IPS-18c (cell line): ENCODE measurements around the gene PDE9A.

ENCODE experiments used
- H3K4me3 ChIP-seq: 2 replicates; pipeline ENCODE4 v1.7.0; 2013; ENCODE audit warnings: low read depth, mild to moderate bottlenecking, low read length, moderate library complexity; ENCODE audit not compliant: insufficient read depth
- H3K9me3 ChIP-seq: one replicate; pipeline ENCODE4 v1.6.1; 2013; ENCODE audit warnings: mild to moderate bottlenecking, low read length, moderate library complexity; ENCODE audit not compliant: control insufficient read depth, insufficient read depth

The PDE9A gene

GRCh38 chr21:42650441-42651421 is 2.7 kb upstream of the PDE9A start:
- peaks cover 2% of the 10 kb centered on the region for H3K9me3 ChIP-seq
- no peak overlapping the region for H3K4me3 ChIP-seq

DNA sequence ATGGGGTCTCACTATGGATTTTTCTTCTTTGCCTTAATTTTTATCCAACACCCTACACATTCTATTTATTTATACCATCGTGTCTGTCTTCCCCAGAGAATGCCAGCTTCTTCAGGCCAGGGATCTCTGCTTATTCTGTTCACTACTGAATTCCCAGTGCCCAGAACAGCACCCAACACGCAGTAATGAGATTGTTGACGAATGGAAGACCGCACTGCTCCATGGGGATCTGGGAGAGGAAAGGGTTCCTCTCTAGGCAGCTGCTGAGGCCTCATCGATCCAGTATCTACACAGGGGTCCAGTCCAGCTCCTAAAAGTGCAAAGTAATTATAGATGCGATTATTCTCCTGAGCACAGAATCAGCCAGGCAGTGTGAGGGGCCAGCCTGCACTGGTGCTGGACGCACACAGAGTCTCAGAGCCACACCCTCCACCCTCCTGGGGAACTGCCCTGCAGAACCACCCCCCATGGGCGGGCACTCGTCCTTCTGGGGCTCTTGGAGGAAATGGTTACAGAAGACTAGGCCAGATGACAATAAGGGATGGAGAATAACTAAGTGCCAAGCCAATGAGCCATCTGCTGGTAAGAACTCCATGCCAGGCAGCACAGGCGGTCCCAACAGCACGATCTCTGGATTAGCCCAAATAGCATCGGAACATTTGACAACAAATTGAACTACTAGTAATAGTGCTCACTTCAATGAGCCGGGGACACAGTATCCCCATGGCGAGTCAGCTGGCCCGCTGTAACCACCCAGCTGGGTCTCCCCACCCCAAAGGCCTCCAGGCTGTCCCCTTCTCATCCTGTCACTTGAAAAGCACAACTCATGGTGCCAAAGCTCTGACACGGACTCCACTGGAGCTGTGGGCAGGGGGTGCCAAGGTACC is 1.7 kb upstream of the PDE9A start:
- Histone ChIP-seq H3K4me3 (no peak overlapping the region), H3K9me3 (peaks cover 2% of the 10 kb centered on the region)

DNA sequence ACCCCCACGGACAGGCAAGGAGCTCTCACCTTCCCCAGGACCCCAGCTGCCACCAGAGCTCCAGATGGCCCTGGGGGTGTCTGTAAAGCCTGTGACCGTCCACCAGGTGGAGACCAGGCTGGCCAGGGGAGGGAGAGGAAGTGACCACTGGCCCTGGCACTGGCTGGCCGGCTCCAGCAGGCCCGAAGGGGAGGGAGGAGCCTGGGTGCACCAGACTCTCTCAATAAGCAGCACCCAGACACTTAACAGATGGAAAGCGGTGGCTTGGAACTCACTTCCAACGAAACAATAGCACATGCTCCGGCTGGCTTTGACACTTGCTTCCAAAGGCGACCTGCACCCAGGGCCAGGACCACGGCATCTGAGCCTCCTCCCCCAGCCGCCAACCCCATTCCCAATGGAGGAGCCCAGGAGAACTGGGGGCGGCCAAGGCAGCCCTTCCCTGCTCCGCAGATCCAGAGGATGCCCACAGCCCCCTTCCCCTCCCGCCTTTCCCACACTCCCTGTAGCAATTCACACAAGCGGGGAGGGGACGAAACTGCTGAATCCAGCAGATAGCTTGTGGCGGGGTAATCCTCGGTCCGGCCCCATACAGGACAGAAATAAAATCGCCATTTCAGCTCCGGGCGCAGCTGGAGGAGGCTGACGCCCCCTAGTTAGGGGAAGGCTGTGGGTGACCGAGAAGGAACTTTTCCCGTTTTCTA is 742 bp upstream of the PDE9A start:
- Histone ChIP-seq H3K4me3 (peak overlapping the region; percentile 40), H3K9me3 (peaks cover 2% of the 10 kb centered on the region)

DNA sequence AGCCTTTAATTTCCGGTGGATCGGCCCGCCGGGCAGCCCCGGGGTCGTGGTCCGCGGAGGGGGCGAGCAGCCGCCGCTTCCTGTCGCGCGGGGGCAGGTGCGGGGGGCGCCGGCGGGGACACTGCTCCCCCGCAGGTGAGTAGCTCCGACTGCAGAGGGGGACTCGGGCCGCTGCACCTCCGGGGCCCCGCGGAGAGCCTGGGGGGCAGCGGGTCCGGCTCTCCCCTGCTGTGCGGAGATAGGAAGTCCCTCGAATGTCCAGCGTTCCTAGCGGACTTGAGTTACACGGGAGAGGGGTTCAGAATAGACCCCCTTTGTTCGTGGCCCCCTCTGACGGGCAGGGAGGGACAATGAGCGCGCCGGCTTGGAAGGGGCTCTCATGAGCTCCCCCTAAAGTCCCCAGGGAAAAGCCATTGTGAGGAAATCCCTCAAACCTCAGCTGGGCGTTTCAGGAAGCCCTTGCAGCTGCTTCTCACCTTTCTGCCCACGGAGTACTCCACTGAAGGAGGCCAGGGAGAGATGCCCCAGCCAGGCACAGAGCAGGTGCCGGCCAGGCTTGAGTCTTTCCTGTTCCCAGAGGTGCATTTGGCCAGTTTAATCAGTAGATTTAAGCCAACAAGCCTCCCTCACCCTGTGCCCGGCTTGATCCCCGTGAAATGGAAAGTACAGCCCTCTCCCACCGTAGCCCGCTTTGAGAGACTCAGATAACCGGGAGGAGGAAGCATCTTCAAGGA is 925 bp downstream of the PDE9A start:
- peak overlapping the region; percentile 76 for H3K4me3 ChIP-seq
- peaks cover 2% of the 10 kb centered on the region for H3K9me3 ChIP-seq

DNA sequence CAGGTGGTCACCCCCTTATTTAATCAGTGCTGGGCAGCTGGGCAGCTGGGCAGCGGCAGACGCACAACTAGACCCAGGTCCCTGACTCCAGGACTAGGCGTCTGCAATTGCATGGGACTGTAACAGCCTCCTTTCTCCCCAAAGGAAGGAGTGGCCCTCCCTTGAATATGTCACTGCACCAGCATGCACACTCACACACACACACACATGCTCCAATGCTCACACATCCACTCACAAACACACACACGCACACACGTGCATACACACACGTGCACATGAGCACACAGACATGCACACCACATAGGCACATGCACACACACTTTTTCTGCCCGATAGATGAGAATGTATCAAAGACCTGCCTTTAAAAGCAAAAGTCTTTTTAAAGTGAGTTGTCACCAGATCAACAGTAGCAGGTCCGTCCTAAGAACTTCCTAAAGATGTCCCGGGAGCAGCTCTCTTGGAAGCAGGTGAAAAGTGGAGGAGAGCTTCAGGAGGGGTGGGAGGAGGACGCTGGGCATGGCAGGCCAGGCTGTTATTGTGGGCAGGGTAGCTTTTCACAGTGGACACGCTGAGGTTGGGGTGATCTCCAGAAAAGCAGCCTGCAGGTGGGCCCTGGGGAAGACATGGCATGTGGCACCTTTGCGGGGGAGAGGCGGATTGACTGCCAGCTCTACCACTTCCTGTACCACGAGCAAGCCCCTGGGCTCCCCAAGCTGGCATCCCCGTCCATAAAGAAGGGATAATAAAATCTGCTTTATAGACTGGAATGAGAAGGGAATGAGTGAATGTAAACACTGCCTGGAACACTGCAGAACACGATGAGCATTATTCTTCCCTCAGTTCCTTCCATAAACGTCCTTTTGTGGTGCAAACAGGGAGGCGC is 1.7 kb downstream of the PDE9A start:
- Histone ChIP-seq H3K9me3 (peaks cover 2% of the 10 kb centered on the region), H3K4me3 (peak overlapping the region; percentile 76)

DNA sequence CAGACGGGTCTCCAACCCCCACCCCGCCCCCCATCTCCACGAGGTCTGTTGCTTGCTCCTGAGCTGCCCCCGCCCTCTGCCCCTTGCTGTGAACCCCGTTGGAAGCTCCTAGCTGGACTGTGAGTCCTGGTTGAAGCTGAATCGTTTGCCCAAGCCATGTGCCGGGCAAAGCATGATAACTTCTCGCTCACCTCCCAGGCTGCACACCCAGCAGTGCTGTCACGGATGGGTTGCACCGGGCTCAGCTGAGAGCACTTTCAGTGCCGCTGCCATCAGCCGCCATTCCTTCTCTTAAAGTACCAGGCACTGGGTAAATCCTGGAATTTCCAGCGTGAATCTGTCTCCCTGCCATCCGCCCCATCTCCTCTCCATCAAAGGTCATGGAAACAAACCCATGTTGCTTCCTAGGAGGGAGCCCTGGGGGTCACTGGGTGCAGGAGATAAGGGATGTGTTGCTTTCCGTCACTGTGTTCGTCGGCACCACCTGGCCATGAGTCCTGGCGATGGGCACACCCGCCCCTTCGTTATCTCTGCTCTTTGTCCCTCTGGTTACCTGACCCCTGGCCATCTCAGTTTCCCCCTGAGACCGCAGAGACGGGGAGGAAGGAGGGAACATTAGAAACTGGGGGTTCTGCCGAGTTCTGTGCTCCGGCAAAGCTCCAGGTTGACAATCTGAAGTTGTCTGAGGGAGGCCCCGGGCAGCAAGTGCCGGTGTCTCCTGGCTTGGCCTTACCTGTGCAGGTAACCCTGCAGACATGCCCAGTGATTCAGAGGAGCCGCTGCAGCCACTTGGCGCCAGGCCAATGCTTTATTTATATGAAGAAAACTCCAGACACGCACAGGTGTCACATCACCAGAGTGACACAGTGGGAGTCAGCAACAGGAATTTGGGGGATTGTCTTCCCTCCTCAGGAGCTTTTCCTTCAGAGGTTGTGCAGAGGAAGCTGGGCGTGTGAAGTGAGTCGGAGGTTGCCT is 2.7 kb downstream of the PDE9A start:
- peak overlapping the region; percentile 5; the same call in 1 of the 2 replicates for H3K4me3 ChIP-seq
- H3K9me3 ChIP-seq, result peaks cover 2% of the 10 kb centered on the region

DNA sequence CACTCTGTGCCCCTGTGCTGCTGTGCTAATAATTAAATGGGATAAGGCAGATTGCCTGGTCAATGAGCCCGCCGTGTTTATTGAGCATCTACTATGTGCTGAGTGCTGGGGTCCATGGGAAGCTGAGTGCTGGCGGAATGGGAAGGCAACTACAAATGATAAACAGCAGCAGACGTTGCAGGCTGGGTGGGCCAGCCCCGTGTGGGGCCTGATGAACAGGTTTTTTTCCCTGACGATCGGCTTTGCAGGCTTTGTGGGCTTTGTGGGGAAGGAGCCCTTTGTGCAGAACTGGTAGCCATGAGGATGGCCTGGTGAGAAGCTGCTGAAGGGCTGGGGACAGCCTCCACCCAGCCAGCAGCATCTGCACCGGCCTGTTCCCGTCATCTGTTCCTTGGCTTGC is 3.5 kb downstream of the PDE9A start:
- H3K4me3 ChIP-seq, result no peak overlapping the region
- H3K9me3 ChIP-seq, result peaks cover 2% of the 10 kb centered on the region

DNA sequence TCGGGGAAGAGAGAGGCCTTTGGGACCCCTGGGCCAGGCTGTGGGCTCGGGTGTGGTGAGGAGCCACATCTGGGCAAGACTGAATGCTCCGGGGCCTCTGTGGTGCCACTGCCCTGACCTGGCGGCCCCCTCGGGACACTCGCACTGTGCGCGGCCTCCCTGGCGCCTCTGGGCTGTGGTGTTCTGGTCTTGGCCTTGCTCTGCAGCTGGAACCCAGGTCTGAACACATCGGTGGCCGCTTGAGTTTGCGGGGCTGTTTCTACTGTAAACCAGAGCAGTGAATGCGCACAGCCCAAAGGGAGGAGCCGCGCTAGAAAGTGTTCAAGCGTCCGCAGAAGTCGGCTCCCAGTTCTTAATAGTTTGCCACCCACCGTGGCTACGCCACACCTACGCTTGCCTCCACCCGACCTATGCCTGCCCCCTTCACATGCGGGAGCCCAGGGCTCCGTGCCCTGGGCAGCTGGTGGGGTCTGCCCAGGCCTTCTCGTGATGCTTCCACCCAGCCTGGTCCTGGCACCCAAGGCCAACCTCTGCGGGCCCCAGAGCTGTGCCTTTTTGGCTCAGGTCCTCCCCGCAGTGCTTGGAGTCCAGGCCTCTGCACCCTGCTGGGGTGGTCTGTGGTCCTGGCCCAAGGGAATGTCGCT is 4.4 kb downstream of the PDE9A start:
- Histone ChIP-seq H3K4me3 (no peak overlapping the region), H3K9me3 (peaks cover 2% of the 10 kb centered on the region)

DNA sequence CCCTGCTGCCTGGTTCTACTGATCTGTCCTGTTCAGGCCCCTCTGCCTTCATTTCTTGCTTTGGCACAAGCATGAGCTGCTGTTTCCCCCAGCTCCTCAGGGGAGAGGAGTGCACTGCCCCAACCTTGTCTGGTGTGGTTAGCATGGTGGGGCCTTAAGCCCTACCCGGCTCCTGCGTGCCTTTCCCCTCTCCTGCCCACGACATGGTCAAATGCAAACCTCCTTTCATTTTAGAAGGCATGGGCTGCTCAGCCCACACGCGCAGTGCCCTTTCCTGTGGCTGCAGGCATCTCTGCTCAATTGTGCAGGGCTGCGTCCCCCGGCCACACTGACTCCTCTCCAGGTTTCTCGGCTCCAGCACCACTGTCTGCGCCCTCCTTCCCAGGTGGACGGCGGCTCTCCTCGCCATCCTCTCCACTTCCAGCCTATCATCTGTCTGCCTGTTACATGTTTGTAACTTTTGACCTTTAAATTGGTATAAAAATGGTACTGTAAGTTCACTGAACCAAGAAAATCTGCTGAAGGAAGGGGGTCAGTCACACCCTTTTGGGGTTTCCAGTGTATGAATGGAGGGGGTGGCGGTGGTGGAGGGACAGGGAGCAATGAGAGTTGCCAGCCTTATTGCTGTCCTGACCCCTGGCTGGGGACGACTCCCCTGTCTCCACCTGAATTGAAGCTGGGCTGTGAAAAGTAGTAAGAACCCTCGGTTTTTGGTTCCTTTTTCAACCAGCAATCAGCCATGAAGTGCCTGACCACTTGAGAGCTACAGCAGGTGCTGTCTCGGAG is 5.1 kb downstream of the PDE9A start:
- H3K9me3 ChIP-seq, result peaks cover 2% of the 10 kb centered on the region
- H3K4me3 ChIP-seq, result no peak overlapping the region

DNA sequence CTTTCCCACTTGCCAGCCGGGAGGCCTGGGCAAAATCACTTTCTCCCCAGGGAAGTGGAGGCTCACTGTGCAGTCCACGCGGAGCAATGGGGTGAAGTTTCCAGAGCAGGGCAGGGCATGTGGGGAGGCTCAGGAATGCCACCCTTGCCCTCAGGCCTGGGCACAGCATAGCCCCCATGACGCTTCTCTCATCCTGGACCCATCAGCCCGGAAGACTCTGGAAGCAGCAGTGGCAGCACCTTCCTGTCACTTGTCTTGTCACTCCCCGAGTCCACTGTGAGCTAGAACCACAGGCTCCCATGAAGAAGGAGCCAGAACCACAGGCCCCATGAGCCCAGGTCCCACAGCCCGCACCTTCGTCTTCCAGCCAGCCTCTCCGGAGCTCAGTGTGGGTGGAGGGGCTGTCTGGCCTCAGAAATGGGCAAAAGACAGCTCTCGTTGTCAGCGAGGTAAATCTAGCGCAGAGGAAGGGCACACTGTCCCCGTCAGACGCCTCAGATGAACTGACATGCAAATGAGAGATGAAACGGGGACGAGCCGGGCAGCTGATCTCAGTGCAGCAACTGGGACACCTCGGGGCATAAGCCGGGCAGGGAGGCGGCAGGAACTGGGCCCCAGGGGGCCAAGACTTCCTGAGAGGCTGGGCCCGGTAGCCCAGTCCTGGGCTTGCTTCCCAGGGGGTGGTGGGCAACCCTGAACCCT is 6.1 kb downstream of the PDE9A start:
- H3K4me3 ChIP-seq, result no peak overlapping the region
- peaks cover 2% of the 10 kb centered on the region for H3K9me3 ChIP-seq

GRCh38 chr21:42660118-42660470 is 6.7 kb downstream of the PDE9A start:
- H3K9me3 ChIP-seq, result no peaks in the 10 kb centered on the region
- no peak overlapping the region for H3K4me3 ChIP-seq

DNA sequence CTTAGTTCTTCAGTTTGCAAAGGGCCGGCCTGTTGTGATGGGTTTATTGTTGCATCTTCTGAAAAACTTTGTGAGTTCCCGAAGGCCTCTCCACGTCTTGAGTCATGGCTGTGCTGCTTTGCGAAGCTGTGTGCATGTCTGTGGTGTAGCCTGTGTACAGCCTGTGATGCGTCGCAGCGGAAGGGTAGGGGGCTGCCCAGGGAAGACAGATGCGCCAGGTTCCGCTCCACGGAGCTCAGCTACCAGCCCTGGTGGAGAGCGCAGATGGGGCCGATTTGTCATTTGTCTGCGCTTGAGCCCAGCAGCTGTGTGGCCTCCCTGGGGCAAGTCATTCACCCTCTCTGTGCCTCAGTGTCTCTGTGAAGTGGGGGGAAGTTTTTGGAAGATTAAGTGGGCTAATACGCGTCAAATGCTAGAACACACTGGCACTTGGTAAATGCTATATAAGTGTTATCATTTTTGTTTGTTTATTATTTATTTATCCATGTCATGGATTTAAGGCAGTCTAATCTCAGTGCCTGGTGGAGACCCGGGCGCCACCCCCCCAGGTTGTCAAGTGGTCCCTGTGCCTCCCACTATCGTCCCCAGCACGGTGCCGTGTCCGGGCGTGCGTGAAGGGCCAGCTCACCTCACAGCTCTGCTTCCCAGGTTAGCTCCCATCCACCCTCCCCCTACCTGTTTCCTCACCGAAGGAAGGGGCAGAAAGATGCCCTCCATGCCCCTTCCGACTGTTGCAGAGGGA is 8.4 kb downstream of the PDE9A start:
- Histone ChIP-seq H3K9me3 (no peaks in the 10 kb centered on the region), H3K4me3 (no peak overlapping the region)
